HG03565 (cell line): ENCODE data around the gene CHRNE.
"Not testable (repeated sequence)": the region's sequence is repeated elsewhere in the genome, so short reads cannot be mapped to it uniquely, and the experiment has no call there.

ENCODE experiments used
- ATAC-seq: cut with Tn5 transposase; IDR thresholded peaks from one replicate; pipeline ENCODE4 v1.9.1; 2021; ENCODE audit warnings: mild to moderate bottlenecking, moderate library complexity; ENCODE audit not compliant: unreplicated experiment

Gene CHRNE

GRCh38 chr17:4939796-4940554, 37.1 kb upstream of the CHRNE start, which contains the start of the genes RNF167 and SLC25A11:
Gene RNF167, plus strand, starts transcription at chr17:4940268. Its CDS starts 642 bp downstream, at chr17:4940910.
Gene SLC25A11, minus strand, starts transcription at chr17:4940046. Its CDS starts 136 bp downstream, at chr17:4939910.
- peak; percentile 75 for ATAC-seq

GRCh38 chr17:4939546-4939795, 36.6 kb upstream of the CHRNE start:
- no peak for ATAC-seq

GRCh38 chr17:4938688-4939545, 36.0 kb upstream of the CHRNE start:
- ATAC-seq, result no peak

GRCh38 chr17:4938069-4938491, 35.2 kb upstream of the CHRNE start:
- ATAC-seq, result no peak

- no peak for ATAC-seq
Observed at GRCh38 chr17:4937553-4937952, 34.7 kb upstream of the CHRNE start.

- ATAC-seq, result no peak
Observed at GRCh38 chr17:4936436-4936835, 33.5 kb upstream of the CHRNE start.

GRCh38 chr17:4935650-4936049, 32.8 kb upstream of the CHRNE start:
- ATAC-seq, result no peak

- no peak for ATAC-seq
Observed at GRCh38 chr17:4934173-4934979, 31.5 kb upstream of the CHRNE start.

GRCh38 chr17:4933646-4934045, 30.7 kb upstream of the CHRNE start:
- ATAC-seq, result no peak

GRCh38 chr17:4932756-4933155, 29.9 kb upstream of the CHRNE start:
- no peak for ATAC-seq

- ATAC-seq, result no peak
Observed at GRCh38 chr17:4931963-4932362, 29.1 kb upstream of the CHRNE start, which contains the start of gene GP1BA. Gene GP1BA, plus strand, starts transcription at chr17:4932277. Its CDS starts 328 bp downstream, at chr17:4932605.

GRCh38 chr17:4928881-4929280, 26.0 kb upstream of the CHRNE start:
- no peak for ATAC-seq

GRCh38 chr17:4926577-4927335, 23.9 kb upstream of the CHRNE start:
- ATAC-seq, result not testable (repeated sequence)

GRCh38 chr17:4921320-4921719, 18.4 kb upstream of the CHRNE start:
- ATAC-seq, result no peak

- ATAC-seq, result no peak
Observed at GRCh38 chr17:4920351-4921048, 17.6 kb upstream of the CHRNE start.

GRCh38 chr17:4919511-4920047, 16.7 kb upstream of the CHRNE start:
- no peak for ATAC-seq

GRCh38 chr17:4914551-4914950, 11.7 kb upstream of the CHRNE start:
- ATAC-seq, result not testable (repeated sequence)

- no peak for ATAC-seq
Observed at GRCh38 chr17:4913994-4914393, 11.1 kb upstream of the CHRNE start.

GRCh38 chr17:4908711-4909496, 6.0 kb upstream of the CHRNE start:
- ATAC-seq, result no peak
